ENCODE measurements around the gene CD1D.
A peak's percentile ranks its signal among the peaks of the same experiment; 100 is the strongest.
"Not testable (repeated sequence)": the region's sequence is repeated elsewhere in the genome, so short reads cannot be mapped to it uniquely, and the experiment has no call there.

CD1D gene

GRCh38 chr1:158176849-158177699 lies 3.6 kb upstream of the CD1D start:
- DNase-seq, result not testable (repeated sequence)

GRCh38 chr1:158177700-158178450 lies 2.8 kb upstream of the CD1D start:
- DNase-seq, result no peak

- peak in 1 of 2 experiments; percentile 29 for DNase-seq
Measured at GRCh38 chr1:158179301-158180041, 1.2 kb upstream of the CD1D start.

- DNase-seq, result no peak
Measured at GRCh38 chr1:158181577-158181922, 855 bp downstream of the CD1D start.

GRCh38 chr1:158185770-158186169 lies 5.1 kb downstream of the CD1D start:
- DNase-seq, result no peak

GRCh38 chr1:158186180-158186579 lies 5.5 kb downstream of the CD1D start:
- no peak for DNase-seq

- DNase-seq, result no peak
Measured at GRCh38 chr1:158188611-158189010, 7.9 kb downstream of the CD1D start.

GRCh38 chr1:158189624-158190023 lies 8.9 kb downstream of the CD1D start:
- no peak for DNase-seq

- DNase-seq, result no peak
Measured at GRCh38 chr1:158191299-158191698, 10.6 kb downstream of the CD1D start.

- DNase-seq, result no peak
Measured at GRCh38 chr1:158196461-158196860, 15.8 kb downstream of the CD1D start.

- DNase-seq, result no peak
Measured at GRCh38 chr1:158199849-158200248, 19.2 kb downstream of the CD1D start.

GRCh38 chr1:158200527-158200926 lies 19.8 kb downstream of the CD1D start:
- DNase-seq, result no peak

GRCh38 chr1:158203693-158204457 lies 23.2 kb downstream of the CD1D start:
- DNase-seq, result peak; percentile 10 to 37

- DNase-seq, result no peak
Measured at GRCh38 chr1:158204458-158204827, 23.7 kb downstream of the CD1D start.

- DNase-seq, result no peak
Measured at GRCh38 chr1:158208586-158209116, 28.0 kb downstream of the CD1D start.

- no peak for DNase-seq
Measured at GRCh38 chr1:158212320-158212719, 31.6 kb downstream of the CD1D start.

- DNase-seq, result not testable (repeated sequence)
Measured at GRCh38 chr1:158223445-158223844, 42.8 kb downstream of the CD1D start.

- DNase-seq, result no peak
Measured at GRCh38 chr1:158227904-158228623, 47.4 kb downstream of the CD1D start.
